ENCODE results near the gene TTN. TPM values are rescaled to one million over a fixed set of nuclear protein-coding genes. Genes with fewer than 3 reads are reported as not detected.

TTN gene
- total and polyA plus RNA-seq, 2 of the 4 experiments (the other 2 are of a cell fraction), result 0.02 to 0.18 TPM

DNA sequence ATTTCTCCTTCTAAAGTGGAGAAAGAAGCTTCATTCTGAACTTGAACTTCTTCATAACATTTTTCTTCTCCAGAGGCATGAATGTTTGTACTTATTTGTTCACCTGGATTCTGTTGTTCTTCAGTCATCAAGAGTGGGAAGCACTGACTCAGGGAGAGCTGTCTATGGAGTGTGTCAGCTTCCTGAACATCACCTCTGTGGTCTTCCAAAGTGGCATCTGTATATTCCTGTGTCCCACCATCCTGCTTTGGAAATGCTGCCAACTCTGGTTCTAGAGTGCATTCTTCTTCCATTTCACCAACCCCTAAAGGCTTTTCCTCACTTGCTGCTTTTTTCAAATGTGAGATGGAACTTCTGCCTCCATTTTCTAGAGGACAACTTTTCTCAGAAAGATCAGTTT is 59.5 kb downstream of the TTN start:
- no peak for TF ChIP-seq RAD21 (IDR thresholded peaks at IDR 0.05; ENCODE audit: low read length)
- TF ChIP-seq POLR2A (IDR thresholded peaks at IDR 0.05; ENCODE audit: low read depth, low read length), result no peak
- no peak for TF ChIP-seq MXI1 (IDR thresholded peaks at IDR 0.05; ENCODE audit: borderline replicate concordance, low read depth, low read length)
- no peak for TF ChIP-seq BHLHE40 (IDR thresholded peaks at IDR 0.05; ENCODE audit: low read depth, low read length)
- TF ChIP-seq NFE2L2 (IDR thresholded peaks at IDR 0.05; ENCODE audit: low read depth, low read length), result no peak
- TF ChIP-seq MAFK (IDR thresholded peaks at IDR 0.05; ENCODE audit: low read depth, low read length), result no peak
- TF ChIP-seq MAZ (IDR thresholded peaks at IDR 0.05; ENCODE audit: borderline replicate concordance, low read depth, low read length), result no peak
- no peak for TF ChIP-seq RCOR1 (IDR thresholded peaks at IDR 0.05; ENCODE audit: insufficient replicate concordance, low read length)
- no peak for TF ChIP-seq CTCF (conservative IDR thresholded peaks at IDR 0.05; ENCODE audit: low read depth, low read length)
- TF ChIP-seq, protein P1, sequence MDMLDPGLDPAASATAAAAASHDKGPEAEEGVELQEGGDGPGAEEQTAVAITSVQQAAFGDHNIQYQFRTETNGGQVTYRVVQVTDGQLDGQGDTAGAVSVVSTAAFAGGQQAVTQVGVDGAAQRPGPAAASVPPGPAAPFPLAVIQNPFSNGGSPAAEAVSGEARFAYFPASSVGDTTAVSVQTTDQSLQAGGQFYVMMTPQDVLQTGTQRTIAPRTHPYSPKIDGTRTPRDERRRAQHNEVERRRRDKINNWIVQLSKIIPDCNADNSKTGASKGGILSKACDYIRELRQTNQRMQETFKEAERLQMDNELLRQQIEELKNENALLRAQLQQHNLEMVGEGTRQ (IDR thresholded peaks at IDR 0.05; ENCODE audit: low read depth, low read length), result no peak
- no peak for TF ChIP-seq CEBPB (IDR thresholded peaks at IDR 0.05; ENCODE audit: low read depth, low read length)
- no peak for TF ChIP-seq CHD1 (IDR thresholded peaks at IDR 0.05; ENCODE audit: low read depth, low read length)
- TF ChIP-seq SMC3 (IDR thresholded peaks at IDR 0.05; ENCODE audit: low read depth, low read length), result no peak
- TF ChIP-seq, protein P2, sequence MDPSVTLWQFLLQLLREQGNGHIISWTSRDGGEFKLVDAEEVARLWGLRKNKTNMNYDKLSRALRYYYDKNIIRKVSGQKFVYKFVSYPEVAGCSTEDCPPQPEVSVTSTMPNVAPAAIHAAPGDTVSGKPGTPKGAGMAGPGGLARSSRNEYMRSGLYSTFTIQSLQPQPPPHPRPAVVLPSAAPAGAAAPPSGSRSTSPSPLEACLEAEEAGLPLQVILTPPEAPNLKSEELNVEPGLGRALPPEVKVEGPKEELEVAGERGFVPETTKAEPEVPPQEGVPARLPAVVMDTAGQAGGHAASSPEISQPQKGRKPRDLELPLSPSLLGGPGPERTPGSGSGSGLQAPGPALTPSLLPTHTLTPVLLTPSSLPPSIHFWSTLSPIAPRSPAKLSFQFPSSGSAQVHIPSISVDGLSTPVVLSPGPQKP (IDR thresholded peaks at IDR 0.05; ENCODE audit: borderline replicate concordance, low read depth, low read length), result no peak
- no peak overlapping the region for H2BK120ac ChIP-seq (ENCODE audit: low read depth, low read length)
- H3K9ac ChIP-seq (ENCODE audit: low read depth, low read length), result no peak overlapping the region
- no peak overlapping the region for H4K91ac ChIP-seq (ENCODE audit: insufficient read depth, low read depth, low read length)
- no peak overlapping the region for H3K23ac ChIP-seq (ENCODE audit: low read depth, low read length)
- H3K4me2 ChIP-seq (ENCODE audit: low read depth, low read length), result no peak overlapping the region
- H3K4ac ChIP-seq (ENCODE audit: low read depth, low read length), result no peak overlapping the region
- no peak overlapping the region for H4K8ac ChIP-seq (ENCODE audit: low read depth in 2 of 2, low read length in 2 of 2)
- dilution Hi-C loops (cut with HindIII; ENCODE audit: low sequenced_read_pairs, unreplicated experiment) (no loop called here), intact Hi-C loops (cut with micrococcal nuclease) (no loop called here), in situ Hi-C loops (cut with MboI; ENCODE audit: low sequenced_read_pairs) (no loop called here)
- H3K56ac ChIP-seq (ENCODE audit: extremely low read depth, insufficient read depth, low read length), result no peak overlapping the region
- no peaks in the 10 kb centered on the region for H3K79me1 ChIP-seq (ENCODE audit: low read depth in 1 of 2, low read length in 2 of 2)
- H3K18ac ChIP-seq (ENCODE audit: low read depth, low read length), result no peak overlapping the region
- no peaks in the 10 kb centered on the region for H3K4me1 ChIP-seq (ENCODE audit: control insufficient read depth, insufficient read depth, low read length)
- H2BK20ac ChIP-seq (ENCODE audit: low read depth, low read length), result no peak overlapping the region
- H3K14ac ChIP-seq (replicated peaks; ENCODE audit: low read depth, low read length), result no peak overlapping the region
- no peak overlapping the region for H3K27ac ChIP-seq (ENCODE audit: insufficient read depth, low read length)
- H3K9me1 ChIP-seq (ENCODE audit: insufficient read depth, low read length), result no peaks in the 10 kb centered on the region
- POLR2A ChIA-PET (ENCODE audit: unreplicated experiment), result no interaction called here
- H3K4me3 ChIP-seq (ENCODE audit: insufficient read depth, low read depth, low read length), result no peak overlapping the region
- no peaks in the 10 kb centered on the region for H3K9me3 ChIP-seq (ENCODE audit: control insufficient read depth, insufficient read depth, low read length)
- no peak overlapping the region for H2AFZ ChIP-seq (replicated peaks; ENCODE audit: low read length, poor library complexity)
- no peak for ATAC-seq (ENCODE audit: low read depth)
- H2BK5ac ChIP-seq (ENCODE audit: low read depth, low read length, poor library complexity, severe bottlenecking), result no peak overlapping the region
- H2AK9ac ChIP-seq (replicated peaks; ENCODE audit: low read depth, low read length, poor library complexity), result no peak overlapping the region
- no peaks in the 10 kb centered on the region; the same call in 1 of the 2 replicates for H3K27me3 ChIP-seq (ENCODE audit: control insufficient read depth, insufficient read depth, low read length)
- peak; percentile 7 for DNase-seq
- no peak overlapping the region for H2AK5ac ChIP-seq (ENCODE audit: low read depth, low read length)
- BruUV-seq (replicated peaks), result no TSS peak
- no peaks in the 10 kb centered on the region for H3K36me3 ChIP-seq (ENCODE audit: control insufficient read depth, insufficient read depth, low read length)
- H4K20me1 ChIP-seq (ENCODE audit: insufficient read depth, low read length), result no peaks in the 10 kb centered on the region
- CTCF ChIA-PET, result interaction anchor here (0.7 kb wide), 1 partner anchor 47 kb away, joined by 3 read pairs; no protein-coding TSS in a partner anchor
- no peak overlapping the region for H4K5ac ChIP-seq (ENCODE audit: low read depth, low read length)
- no peak overlapping the region for H2BK15ac ChIP-seq (ENCODE audit: low read depth, low read length)

Data from IMR-90 (cell line).